ENCODE data around the gene WWOX. TPM values are rescaled to one million over a fixed set of nuclear protein-coding genes. Genes with fewer than 3 reads are reported as not detected.

WWOX gene
- total RNA-seq, 1 experiment from 2014 or later: 28.3 TPM

GRCh38 chr16:78215222-78215621, 115.8 kb downstream of the WWOX start:
- no peak overlapping the region for H2AFZ ChIP-seq (ENCODE audit: low read length)
- ChIA-PET CTCF (no interaction called here), POLR2A (ENCODE audit: unreplicated experiment) (no interaction called here)
- no peaks in the 10 kb centered on the region for H3K36me3 ChIP-seq (ENCODE audit: low read depth, low read length)
- no peaks in the 10 kb centered on the region for H3F3A ChIP-seq (ENCODE audit: low read length, unreplicated experiment)
- ATAC-seq (no peak), DNase-seq (no peak)
- no peaks in the 10 kb centered on the region for H3K9me2 ChIP-seq (replicated peaks; ENCODE audit: low read length)
- intact Hi-C loops (cut with micrococcal nuclease): no loop called here
- no TSS peak for BruUV-seq (replicated peaks)
- H4K20me1 ChIP-seq (ENCODE audit: low read length): no peaks in the 10 kb centered on the region
- H3K27ac ChIP-seq (ENCODE audit: low read length): no peak overlapping the region
- no peak overlapping the region for H3K4me2 ChIP-seq (ENCODE audit: low read length)
- no peak overlapping the region for H3K9ac ChIP-seq (ENCODE audit: low read length)
- no peaks in the 10 kb centered on the region for H3K9me3 ChIP-seq (ENCODE audit: low read length)
- H3K79me2 ChIP-seq (ENCODE audit: low read length): no peaks in the 10 kb centered on the region
- peaks cover 24% of the 10 kb centered on the region for H3K4me1 ChIP-seq (ENCODE audit: insufficient read depth, low read length)
- no peak for TF ChIP-seq EZH2 (IDR thresholded peaks at IDR 0.05; ENCODE audit: low read length, unreplicated experiment)
- TF ChIP-seq, protein P1, sequence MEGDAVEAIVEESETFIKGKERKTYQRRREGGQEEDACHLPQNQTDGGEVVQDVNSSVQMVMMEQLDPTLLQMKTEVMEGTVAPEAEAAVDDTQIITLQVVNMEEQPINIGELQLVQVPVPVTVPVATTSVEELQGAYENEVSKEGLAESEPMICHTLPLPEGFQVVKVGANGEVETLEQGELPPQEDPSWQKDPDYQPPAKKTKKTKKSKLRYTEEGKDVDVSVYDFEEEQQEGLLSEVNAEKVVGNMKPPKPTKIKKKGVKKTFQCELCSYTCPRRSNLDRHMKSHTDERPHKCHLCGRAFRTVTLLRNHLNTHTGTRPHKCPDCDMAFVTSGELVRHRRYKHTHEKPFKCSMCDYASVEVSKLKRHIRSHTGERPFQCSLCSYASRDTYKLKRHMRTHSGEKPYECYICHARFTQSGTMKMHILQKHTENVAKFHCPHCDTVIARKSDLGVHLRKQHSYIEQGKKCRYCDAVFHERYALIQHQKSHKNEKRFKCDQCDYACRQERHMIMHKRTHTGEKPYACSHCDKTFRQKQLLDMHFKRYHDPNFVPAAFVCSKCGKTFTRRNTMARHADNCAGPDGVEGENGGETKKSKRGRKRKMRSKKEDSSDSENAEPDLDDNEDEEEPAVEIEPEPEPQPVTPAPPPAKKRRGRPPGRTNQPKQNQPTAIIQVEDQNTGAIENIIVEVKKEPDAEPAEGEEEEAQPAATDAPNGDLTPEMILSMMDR (conservative IDR thresholded peaks at IDR 0.05; ENCODE audit: low read depth, low read length): no peak
- TF ChIP-seq EZH2phosphoT487 (IDR thresholded peaks at IDR 0.05; ENCODE audit: borderline replicate concordance, low read length): no peak
- no peak overlapping the region for H3K4me3 ChIP-seq (ENCODE audit: low read length)
- H3K27me3 ChIP-seq (ENCODE audit: low read length): no peaks in the 10 kb centered on the region

DNA sequence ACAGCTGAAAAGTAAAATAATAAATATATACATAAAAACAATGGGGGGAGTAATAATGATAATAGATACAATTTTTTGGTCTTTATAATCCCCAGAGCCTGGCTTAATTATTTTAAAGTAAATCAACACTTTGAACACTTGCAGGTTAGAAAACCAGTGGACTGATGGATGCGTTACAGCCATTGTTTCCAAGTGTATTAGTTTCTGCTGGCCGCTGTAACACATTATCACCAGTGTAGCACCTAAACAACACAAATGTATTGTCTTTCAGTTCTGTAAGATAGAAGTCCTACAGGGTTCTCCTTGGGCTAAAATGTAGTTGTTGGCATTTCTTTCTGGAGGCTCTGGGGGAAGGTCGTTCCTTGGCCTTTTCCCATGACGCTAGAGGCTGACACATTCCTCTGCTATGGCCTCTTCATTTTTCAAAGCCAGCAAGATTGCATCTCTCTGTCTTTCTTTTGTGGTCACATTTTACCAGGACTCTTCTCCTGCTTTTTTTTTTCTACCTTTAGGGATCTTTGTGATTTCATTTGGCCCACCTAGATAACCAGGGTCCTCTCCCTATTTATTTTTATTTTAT, 116.8 kb downstream of the WWOX start:
- H3K4me1 ChIP-seq (ENCODE audit: insufficient read depth, low read length): peaks cover 16% of the 10 kb centered on the region
- ChIA-PET CTCF (no interaction called here), POLR2A (ENCODE audit: unreplicated experiment) (no interaction called here)
- H2AFZ ChIP-seq (ENCODE audit: low read length): no peak overlapping the region
- no peaks in the 10 kb centered on the region for H4K20me1 ChIP-seq (ENCODE audit: low read length)
- no peaks in the 10 kb centered on the region for H3K9me3 ChIP-seq (ENCODE audit: low read length)
- no peak overlapping the region for H3K27ac ChIP-seq (ENCODE audit: low read length)
- H3K9me2 ChIP-seq (replicated peaks; ENCODE audit: low read length): no peaks in the 10 kb centered on the region
- no peak overlapping the region for H3K4me3 ChIP-seq (ENCODE audit: low read length)
- H3F3A ChIP-seq (ENCODE audit: low read length, unreplicated experiment): no peaks in the 10 kb centered on the region
- no peaks in the 10 kb centered on the region for H3K79me2 ChIP-seq (ENCODE audit: low read length)
- H3K4me2 ChIP-seq (ENCODE audit: low read length): no peak overlapping the region
- TF ChIP-seq, protein P1 (conservative IDR thresholded peaks at IDR 0.05; ENCODE audit: low read depth, low read length): no peak
- no peak for TF ChIP-seq EZH2 (IDR thresholded peaks at IDR 0.05; ENCODE audit: low read length, unreplicated experiment)
- TF ChIP-seq EZH2phosphoT487 (IDR thresholded peaks at IDR 0.05; ENCODE audit: borderline replicate concordance, low read length): no peak
- no peak for ATAC-seq
- H3K9ac ChIP-seq (ENCODE audit: low read length): no peak overlapping the region
- no TSS peak for BruUV-seq (replicated peaks)
- H3K36me3 ChIP-seq (ENCODE audit: low read depth, low read length): no peaks in the 10 kb centered on the region
- H3K27me3 ChIP-seq (ENCODE audit: low read length): no peaks in the 10 kb centered on the region
- DNase-seq: no peak
- intact Hi-C loops (cut with micrococcal nuclease): no loop called here

- H3K36me3 ChIP-seq (ENCODE audit: low read depth, low read length): no peaks in the 10 kb centered on the region
- H3K27me3 ChIP-seq (ENCODE audit: low read length): no peaks in the 10 kb centered on the region
- no peak overlapping the region for H3K4me2 ChIP-seq (ENCODE audit: low read length)
- ATAC-seq (no peak), DNase-seq (no peak)
- H3F3A ChIP-seq (ENCODE audit: low read length, unreplicated experiment): no peaks in the 10 kb centered on the region
- H3K9me3 ChIP-seq (ENCODE audit: low read length): no peaks in the 10 kb centered on the region
- no peaks in the 10 kb centered on the region for H3K79me2 ChIP-seq (ENCODE audit: low read length)
- no peaks in the 10 kb centered on the region for H4K20me1 ChIP-seq (ENCODE audit: low read length)
- ChIA-PET POLR2A (ENCODE audit: unreplicated experiment) (no interaction called here), CTCF (no interaction called here)
- H3K27ac ChIP-seq (ENCODE audit: low read length): no peak overlapping the region
- TF ChIP-seq EZH2 (IDR thresholded peaks at IDR 0.05; ENCODE audit: low read length, unreplicated experiment) (no peak), EZH2phosphoT487 (IDR thresholded peaks at IDR 0.05; ENCODE audit: borderline replicate concordance, low read length) (no peak)
- TF ChIP-seq, protein P1 (conservative IDR thresholded peaks at IDR 0.05; ENCODE audit: low read depth, low read length): no peak
- H3K9me2 ChIP-seq (replicated peaks; ENCODE audit: low read length): no peaks in the 10 kb centered on the region
- no peak overlapping the region for H2AFZ ChIP-seq (ENCODE audit: low read length)
- no peak overlapping the region for H3K9ac ChIP-seq (ENCODE audit: low read length)
- H3K4me1 ChIP-seq (ENCODE audit: insufficient read depth, low read length): peaks cover 6% of the 10 kb centered on the region
- H3K4me3 ChIP-seq (ENCODE audit: low read length): no peak overlapping the region
- intact Hi-C loops (cut with micrococcal nuclease): no loop called here
- BruUV-seq (replicated peaks): no TSS peak
Measured at GRCh38 chr16:78217276-78217675, 117.8 kb downstream of the WWOX start.
